Gastrocnemius medialis (tissue), 4 donors: ENCODE results near the gene GLI3. TPM values are rescaled to one million over a fixed set of nuclear protein-coding genes. Genes with fewer than 3 reads are reported as not detected.

Experiments
- ATAC-seq, 2 donors: fragments of 150-250 bp; one replicate each; pipeline ENCODE4 v1.9.1; 2016
- DNase-seq, 2 donors: peaks; one replicate each; pipeline ENCODE4 v3.0.0-alpha.2; 2019
- H3K27ac ChIP-seq, 4 donors: fragments of 200-600 bp; sonication (generic); 1 replicate in 1 of 4; 2 replicates in 3 of 4; pipeline ENCODE4 v1.5.1; 2016 to 2018; ENCODE audit warnings: mild to moderate bottlenecking in 2 of 4, moderate library complexity in 1 of 4
- H3K27me3 ChIP-seq, 3 donors: fragments of 200-600 bp; sonication (generic) in 2 of 3; 1 replicate in 1 of 3; 2 replicates in 2 of 3; pipeline versions ENCODE4 v1.5.1 to v1.6.0; 2016 to 2019; ENCODE audit warnings: mild to moderate bottlenecking in 1 of 3, moderate library complexity in 1 of 3
- H3K36me3 ChIP-seq, 2 donors: fragments of 200-600 bp; sonication (generic) in 1 of 2; one replicate each; pipeline ENCODE4 v1.5.1; 2017 to 2018
- H3K4me1 ChIP-seq, 2 donors: fragments of 200-600 bp; sonication (generic) in 1 of 2; one replicate each; pipeline ENCODE4 v1.5.1; 2016 to 2017; ENCODE audit warnings: mild to moderate bottlenecking in 2 of 2
- H3K4me3 ChIP-seq, 4 donors: fragments of 200-600 bp; sonication (generic) in 3 of 4; 1 replicate in 1 of 4; 2 replicates in 3 of 4; pipeline ENCODE4 v1.5.1; 2016 to 2019; ENCODE audit warnings: mild to moderate bottlenecking in 2 of 4
- H3K9me3 ChIP-seq, 3 donors: fragments of 200-600 bp; sonication (generic) in 2 of 3; 1 replicate in 1 of 3; 2 replicates in 2 of 3; pipeline ENCODE4 v1.5.1; 2016 to 2019
- CTCF ChIP-seq, 5 experiments: fragments of 450-650 bp in 3 of 5; fragments of 200-600 bp in 2 of 5; sonication (generic) in 2 of 5; IDR thresholded peaks in 4 of 5; conservative IDR thresholded peaks in 1 of 5; 1 replicate in 4 of 5; 2 replicates in 1 of 5; pipeline ENCODE4 v1.5.1; 2016 to 2019; ENCODE audit warnings: antibody characterized with exemption in 5 of 5, mild to moderate bottlenecking in 3 of 5, moderate library complexity in 3 of 5
- POLR2A ChIP-seq, 2 donors: fragments of 450-650 bp; IDR thresholded peaks; one replicate each; pipeline ENCODE4 v1.6.1; 2017; ENCODE audit warnings: antibody characterized with exemption in 2 of 2, mild to moderate bottlenecking in 2 of 2, moderate library complexity in 2 of 2
- in situ Hi-C, 4 donors: fragments of 200-750 bp; cut with MboI; loops; one replicate each; pipeline versions ENCODE4 v1.15.0 to v1.8.0; 2017; ENCODE audit warnings: low sequenced_read_pairs in 4 of 4
- intact Hi-C: fragments of 100-400 bp; cut with DNase I; formaldehyde crosslinking; loops from one replicate; pipeline ENCODE4 v1.15.1; 2023; ENCODE audit warnings: low total_unique reads
- total RNA-seq, 4 donors: library from RNA; depleted of rRNA; stranded (reverse); fragments of >200 nt; gene quantifications; one replicate each; pipeline versions ENCODE4 v1.1.0 to v1.2.3, GENCODE V29; 2016

The GLI3 gene
- total RNA-seq, 4 donors from 2014 or later = 0.46 to 1.6 (median 0.81) TPM

GRCh38 chr7:41916450-41916927 lies 320.5 kb downstream of the GLI3 start:
- H3K27ac ChIP-seq = peak overlapping the region in 2 of 4 donors; percentile 15 to 19
- in situ Hi-C loops = no loop called here

GRCh38 chr7:41915871-41916270 lies 321.1 kb downstream of the GLI3 start:
- H3K4me3 ChIP-seq = no peak overlapping the region
- H3K27ac ChIP-seq = peak overlapping the region in 2 of 4 donors; percentile 15 to 19
- ATAC-seq = no peak
- H3K36me3 ChIP-seq = no peaks in the 10 kb centered on the region
- in situ Hi-C loops (no loop called here), intact Hi-C loops (no loop called here)
- no peaks in the 10 kb centered on the region for H3K9me3 ChIP-seq
- TF ChIP-seq CTCF (IDR thresholded peaks at IDR 0.05 in 4 of 5, conservative IDR thresholded peaks at IDR 0.05 in 1 of 5) = no peak
- TF ChIP-seq POLR2A (IDR thresholded peaks at IDR 0.05) = no peak
- no peaks in the 10 kb centered on the region for H3K27me3 ChIP-seq
- no peak for DNase-seq
- H3K4me1 ChIP-seq = no peaks in the 10 kb centered on the region

More at GRCh38 chr7:41916450-41916927, 320.5 kb downstream of the GLI3 start:
- Histone ChIP-seq H3K9me3 (no peaks in the 10 kb centered on the region), H3K4me3 (no peak overlapping the region), H3K27me3 (no peaks in the 10 kb centered on the region), H3K4me1 (no peaks in the 10 kb centered on the region), H3K36me3 (no peaks in the 10 kb centered on the region)
- TF ChIP-seq CTCF (IDR thresholded peaks at IDR 0.05 in 4 of 5, conservative IDR thresholded peaks at IDR 0.05 in 1 of 5) (no peak), POLR2A (IDR thresholded peaks at IDR 0.05) (no peak)
- intact Hi-C loops = no loop called here
- peak; percentile 4 to 54 for DNase-seq
- peak; percentile 61 to 86 for ATAC-seq

GRCh38 chr7:41912851-41913567 lies 324.0 kb downstream of the GLI3 start:
- in situ Hi-C loops = no loop called here
- Histone ChIP-seq H3K27ac (no peak overlapping the region), H3K36me3 (no peaks in the 10 kb centered on the region), H3K4me1 (no peaks in the 10 kb centered on the region), H3K4me3 (no peak overlapping the region), H3K27me3 (no peaks in the 10 kb centered on the region), H3K9me3 (no peaks in the 10 kb centered on the region)
- intact Hi-C loops = no loop called here
- TF ChIP-seq CTCF (IDR thresholded peaks at IDR 0.05 in 4 of 5, conservative IDR thresholded peaks at IDR 0.05 in 1 of 5) = no peak
- DNase-seq (no peak), ATAC-seq (no peak)

- no peak for TF ChIP-seq CTCF (IDR thresholded peaks at IDR 0.05 in 4 of 5, conservative IDR thresholded peaks at IDR 0.05 in 1 of 5)
- no peak for TF ChIP-seq POLR2A (IDR thresholded peaks at IDR 0.05)
- Histone ChIP-seq H3K27ac (no peak overlapping the region), H3K4me1 (no peaks in the 10 kb centered on the region), H3K9me3 (no peaks in the 10 kb centered on the region), H3K27me3 (no peaks in the 10 kb centered on the region), H3K4me3 (no peak overlapping the region), H3K36me3 (no peaks in the 10 kb centered on the region)
- DNase-seq (no peak), ATAC-seq (no peak)
- intact Hi-C loops (no loop called here), in situ Hi-C loops (no loop called here)
These were observed 324.6 kb downstream of the GLI3 start for GRCh38 chr7:41912426-41912825.
